GM21528 (cell line): ENCODE measurements around the gene DAB1.

Experiments used
- ATAC-seq: cut with Tn5 transposase; IDR thresholded peaks from one replicate; pipeline ENCODE4 v1.9.1; 2021; ENCODE audit warnings: mild to moderate bottlenecking, moderate library complexity; ENCODE audit not compliant: unreplicated experiment, low FRiP score

Gene DAB1

DNA sequence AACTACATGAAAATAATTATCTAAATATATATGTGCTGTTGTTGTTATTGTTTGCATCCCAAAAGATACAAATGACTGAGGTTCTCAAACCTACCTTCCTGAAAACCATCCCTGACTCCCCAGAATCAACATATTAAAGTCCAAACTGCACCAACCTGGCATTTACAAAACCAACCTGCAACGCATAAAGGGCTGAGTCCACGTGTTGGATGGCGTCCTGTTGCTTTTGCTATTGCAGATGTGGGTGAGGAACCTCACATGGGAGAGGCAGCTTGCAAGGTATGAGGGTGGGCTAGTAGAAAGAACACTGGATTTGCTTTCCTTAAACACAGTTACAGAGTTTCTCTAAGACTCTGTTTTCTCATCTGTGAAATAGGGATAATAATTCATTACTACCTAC, 456.5 kb downstream of the DAB1 start:
- ATAC-seq: no peak

DNA sequence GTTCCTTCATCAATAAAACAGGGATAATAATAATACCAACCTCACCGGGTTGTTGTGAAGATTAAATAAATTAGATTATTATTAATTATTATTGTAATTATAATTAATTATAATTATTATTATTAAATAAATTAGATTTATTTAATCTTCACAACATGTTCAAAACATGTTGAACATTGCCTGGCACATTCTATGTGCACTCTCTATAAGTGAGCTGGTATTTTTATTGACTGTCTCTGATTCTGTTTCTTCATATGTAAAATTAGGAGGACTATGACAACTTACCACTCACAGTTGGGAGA, 457.2 kb downstream of the DAB1 start:
- ATAC-seq: no peak

DNA sequence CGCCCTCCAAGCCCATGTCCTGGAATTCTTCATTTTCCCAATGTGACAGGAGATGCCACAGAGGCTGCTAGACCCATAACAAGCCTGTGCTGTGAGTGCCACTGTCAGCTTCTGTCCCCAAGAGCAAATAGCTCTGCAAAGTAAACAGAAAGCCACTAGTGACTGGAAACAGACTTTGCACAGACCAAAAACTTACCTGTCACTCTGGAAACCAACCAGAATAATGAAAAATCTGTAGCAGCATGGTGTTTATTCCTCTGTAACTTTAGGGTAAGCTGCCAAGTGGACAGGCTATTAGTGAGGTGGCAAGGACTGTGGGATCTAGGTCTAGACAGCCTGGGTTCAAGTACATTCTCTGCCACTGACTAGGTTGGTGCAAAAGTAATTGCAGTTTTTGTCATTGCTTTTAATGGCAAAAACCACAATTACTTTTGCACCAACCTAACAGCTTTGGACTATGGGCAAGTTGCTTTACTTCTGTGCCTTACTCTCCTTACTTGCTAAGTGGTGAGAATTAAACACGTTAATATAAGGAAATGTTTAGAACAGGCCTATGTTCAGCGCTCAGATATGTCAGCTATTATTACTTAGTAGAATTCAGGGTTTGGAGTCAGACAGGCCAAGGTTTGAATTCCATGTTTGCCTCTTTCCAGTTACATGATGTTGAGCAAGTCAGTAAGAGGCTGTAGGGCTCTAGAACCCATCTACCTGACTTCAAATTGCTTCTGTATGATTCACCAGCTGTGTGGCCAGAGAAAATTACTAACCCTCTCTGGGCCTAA, 457.8 kb downstream of the DAB1 start, which contains the start of gene C8B:
C8B (minus strand) TSS at position 100 of the 782 bp plus-strand sequence; CDS start at position 33, 67 bp downstream.
- ATAC-seq: no peak

DNA sequence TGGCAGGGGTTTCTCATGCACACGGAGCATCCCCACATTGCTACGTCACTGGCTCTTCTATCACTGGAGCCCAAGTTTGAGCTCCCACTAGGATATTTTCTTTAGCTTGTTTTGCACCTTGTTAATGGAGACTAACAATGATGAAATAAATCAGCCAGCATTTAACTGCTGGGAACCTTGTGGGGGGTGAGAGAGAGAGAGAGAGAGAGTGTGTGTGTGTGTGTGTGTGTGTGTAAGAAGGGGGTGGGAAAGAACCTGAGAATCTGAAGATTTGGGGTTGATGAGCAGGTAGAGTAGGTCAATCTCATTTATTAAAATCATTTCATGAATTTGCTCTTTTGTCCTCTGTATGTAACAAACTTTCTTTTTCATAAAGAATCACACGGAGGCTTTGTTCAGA, 458.7 kb downstream of the DAB1 start:
- ATAC-seq: no peak

DNA sequence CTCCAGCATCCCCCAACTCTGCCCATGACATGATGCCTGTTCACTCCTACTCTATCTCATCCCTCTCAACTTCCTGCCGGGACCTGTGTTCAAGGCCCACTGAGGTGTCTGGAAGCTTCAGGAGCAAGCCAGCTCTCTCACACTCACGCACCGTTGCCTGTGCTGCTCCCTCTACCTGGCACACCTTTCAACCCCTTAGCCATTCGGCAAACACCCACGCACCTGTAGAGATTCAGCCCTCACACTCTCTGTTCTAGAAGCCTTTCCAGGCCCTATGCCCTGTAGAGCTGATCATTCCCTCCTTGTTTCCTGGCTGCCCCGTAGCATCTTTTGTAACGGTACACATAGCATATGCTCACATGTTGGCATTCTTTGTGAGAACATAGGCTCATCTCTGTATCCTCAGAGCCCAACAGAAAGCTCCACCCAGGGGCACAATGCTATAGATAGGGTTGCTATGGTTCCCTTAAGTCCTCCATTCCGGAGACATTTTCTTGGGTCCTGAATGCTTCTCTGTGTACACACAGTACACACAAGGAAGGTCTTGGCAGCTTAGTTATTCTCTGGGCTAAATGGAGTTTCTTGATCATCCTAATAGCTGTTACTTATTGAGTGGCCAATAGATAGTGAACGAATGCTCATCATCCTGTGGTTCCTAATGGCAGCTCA, 459.4 kb downstream of the DAB1 start:
- no peak for ATAC-seq

DNA sequence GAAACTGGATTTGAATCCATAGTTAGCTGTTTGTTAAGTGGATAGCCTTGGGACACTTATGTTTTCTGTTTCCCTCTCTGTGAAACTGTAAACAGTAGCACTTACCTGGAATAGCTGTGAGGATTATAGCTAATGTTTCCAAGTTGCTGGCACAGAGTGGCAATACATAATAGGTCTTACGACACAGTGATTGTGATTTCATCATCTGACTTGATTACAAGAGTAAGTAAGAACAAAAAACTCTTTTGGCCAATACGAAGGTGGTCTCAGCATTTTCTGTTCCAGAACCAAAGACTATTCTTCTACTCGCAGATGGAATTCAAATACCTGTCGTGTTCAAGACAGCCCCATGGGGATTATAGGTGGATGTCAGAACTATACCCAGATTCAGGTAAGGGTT, 460.2 kb downstream of the DAB1 start:
- ATAC-seq: no peak

DNA sequence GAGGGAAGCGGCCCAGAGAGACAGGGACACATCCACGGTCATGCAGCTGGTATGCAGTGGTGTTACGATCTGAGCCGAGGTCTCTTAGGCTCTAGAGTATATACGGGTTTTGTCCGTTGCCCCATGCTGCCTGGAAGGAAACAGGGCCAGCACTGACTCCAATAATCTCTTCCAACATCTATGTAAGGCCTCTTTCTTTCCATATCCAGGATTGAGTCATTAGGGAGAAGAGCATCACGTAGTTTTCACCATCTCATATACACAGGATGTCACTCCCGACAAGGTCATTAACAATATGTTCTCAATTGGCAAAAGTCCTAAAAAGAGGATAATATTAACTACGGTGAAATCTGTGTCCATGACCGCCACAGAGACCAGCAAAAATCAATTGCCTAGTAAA, 462.4 kb downstream of the DAB1 start:
- no peak for ATAC-seq

DNA sequence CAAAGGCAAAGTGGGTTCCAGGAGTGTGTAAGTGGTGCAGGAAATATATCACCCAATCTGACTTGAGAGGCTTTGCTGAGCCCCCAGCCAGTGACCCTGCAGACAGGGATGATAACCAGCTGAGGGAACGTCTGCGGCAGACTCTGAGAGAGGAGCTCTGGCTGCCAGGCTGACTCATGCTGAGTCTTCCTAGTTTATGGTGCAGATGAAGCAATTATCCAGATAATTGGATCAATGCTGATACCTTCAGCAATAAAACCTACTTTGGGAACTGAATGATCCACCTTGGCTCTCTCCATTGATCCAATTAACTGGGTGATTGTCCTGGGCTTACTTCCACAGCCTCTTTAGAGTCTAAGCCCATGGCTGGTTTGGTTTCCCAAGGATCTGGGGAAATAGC, 465.3 kb downstream of the DAB1 start:
- ATAC-seq: no peak

DNA sequence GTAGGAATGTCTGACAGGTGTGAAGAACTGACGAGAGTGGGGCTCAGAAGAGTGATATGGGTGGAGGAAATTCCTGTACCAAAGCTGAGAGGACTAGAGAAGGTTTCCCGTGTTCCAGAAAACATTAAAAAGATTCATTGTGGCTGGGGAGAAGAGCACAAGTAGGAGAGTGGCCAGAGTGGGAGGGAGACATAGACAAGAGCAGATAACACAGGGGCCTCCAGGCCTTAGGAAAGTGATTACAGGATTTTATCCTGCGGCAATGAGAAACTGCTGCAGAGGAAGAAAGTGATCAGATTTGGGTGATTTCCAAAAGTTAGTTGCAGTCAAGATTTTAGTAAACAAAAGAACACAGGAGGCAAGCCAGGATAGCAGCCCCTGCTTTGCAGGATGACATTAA, 465.9 kb downstream of the DAB1 start:
- no peak for ATAC-seq

DNA sequence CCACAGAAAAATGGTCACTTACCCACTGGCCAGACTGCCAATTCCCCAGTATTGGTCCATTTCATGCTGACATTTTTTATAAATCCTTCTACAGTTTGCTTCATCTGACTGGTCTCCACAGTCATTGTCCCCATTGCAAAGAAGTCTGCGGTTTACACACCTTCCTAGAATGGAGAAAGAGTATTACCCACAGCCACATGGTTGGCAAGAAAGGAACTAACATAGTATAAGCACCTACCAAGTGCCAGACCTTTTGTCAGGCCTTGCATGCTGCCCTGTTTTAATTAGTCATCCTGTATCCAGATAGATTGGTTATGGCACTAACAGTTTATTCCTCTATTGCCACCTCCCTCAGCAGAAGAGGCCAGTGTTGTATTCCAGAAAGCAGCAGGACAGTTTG, 469.2 kb downstream of the DAB1 start:
- no peak for ATAC-seq

DNA sequence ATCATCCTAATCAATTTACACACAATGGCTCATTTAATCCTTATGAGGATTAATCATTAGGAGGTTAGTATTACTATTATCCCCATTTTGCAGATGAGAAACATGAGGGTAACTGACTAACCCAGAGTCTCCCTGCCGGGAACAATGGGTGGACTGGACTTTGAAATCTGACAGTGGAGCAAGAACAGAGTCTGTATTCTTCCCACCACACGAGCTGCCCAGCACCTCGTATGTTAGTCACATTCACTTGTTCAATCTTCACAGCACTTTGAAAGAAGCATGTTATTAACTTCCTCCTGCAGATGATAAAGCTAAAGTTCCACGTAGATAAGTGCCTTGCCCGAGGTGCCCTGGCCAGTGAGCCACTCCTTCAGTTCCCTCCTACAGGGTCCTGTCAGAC, 470.5 kb downstream of the DAB1 start:
- no peak for ATAC-seq

DNA sequence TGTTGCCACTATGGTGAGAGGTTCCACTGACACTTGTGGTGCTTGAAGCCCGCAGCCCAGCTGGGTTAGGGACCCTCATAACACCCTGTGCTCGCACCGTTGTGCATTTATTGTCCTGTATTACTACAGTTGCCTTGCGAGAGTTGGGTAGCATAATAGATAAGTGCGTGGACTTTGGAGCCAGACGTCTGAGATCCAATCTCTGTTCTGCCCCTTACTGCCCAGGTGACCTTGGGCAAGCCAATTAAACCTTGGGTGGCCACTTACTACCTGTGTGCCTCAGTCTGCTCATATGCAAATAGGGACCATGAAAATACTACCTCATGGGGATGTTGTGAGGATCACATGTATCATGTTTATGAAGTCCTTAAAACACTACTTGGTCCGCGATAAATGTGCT, 471.4 kb downstream of the DAB1 start:
- ATAC-seq: no peak

DNA sequence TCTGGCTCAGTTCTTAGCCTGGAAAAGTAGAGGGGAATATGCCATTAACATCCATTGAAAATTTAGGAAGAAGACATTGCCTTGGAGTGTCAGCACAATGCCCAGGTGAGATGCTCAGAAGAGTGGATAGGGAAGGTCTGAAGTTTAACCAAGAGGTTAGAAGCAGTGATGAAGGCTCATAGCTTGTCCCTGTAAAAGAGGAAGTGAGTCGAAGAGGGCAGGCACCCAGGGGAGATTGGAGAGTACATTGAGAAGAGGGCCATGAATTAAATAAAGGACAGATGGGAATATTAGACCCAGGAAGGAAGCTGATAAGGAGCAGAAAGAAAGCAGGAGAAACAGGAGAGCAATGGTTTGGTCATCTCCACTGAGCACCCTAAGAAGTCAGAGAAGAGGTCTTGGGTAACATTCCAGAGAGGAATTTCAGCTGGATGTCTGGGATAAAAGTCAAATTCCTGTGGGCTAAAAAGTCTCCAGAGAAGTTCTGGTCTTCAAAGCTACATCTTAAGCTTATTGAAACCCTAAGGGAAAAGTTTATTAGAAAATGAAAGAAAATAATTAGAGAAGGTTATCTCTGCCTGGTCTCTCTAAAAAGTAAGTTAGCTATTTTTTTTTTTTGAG, 475.3 kb downstream of the DAB1 start:
- ATAC-seq: no peak
